ENCODE measurements around the gene DIPK1B. TPM values are rescaled to one million over a fixed set of nuclear protein-coding genes. Genes with fewer than 3 reads are reported as not detected.
"Not testable (repeated sequence)": the region's sequence is repeated elsewhere in the genome, so short reads cannot be mapped to it uniquely, and the experiment has no call there.

DIPK1B gene
- polyA plus RNA-seq, 3 donors: 6.0 to 12.8 (median 8.7) TPM

GRCh38 chr9:136693490-136694162, 18.7 kb upstream of the DIPK1B start:
- H3K27ac ChIP-seq (ENCODE audit: low read depth, low read length): no peak overlapping the region
- 38 to 74% (median 66%) methylated on average over 15 of the region's 15 CpGs for WGBS, 3 donors

GRCh38 chr9:136694163-136694871, 18.1 kb upstream of the DIPK1B start:
- WGBS, 3 donors: 31 to 39% (median 39%) methylated on average over 27 to 32 of the region's 32 CpGs
- no peak overlapping the region for H3K27ac ChIP-seq (ENCODE audit: low read depth, low read length)

- no peak overlapping the region for H3K27ac ChIP-seq (ENCODE audit: low read depth, low read length)
- WGBS, 3 donors: 63 to 89% (median 83%) methylated on average over 11 of the region's 11 CpGs
These were observed 17.5 kb upstream of the DIPK1B start for GRCh38 chr9:136694872-136695247.

GRCh38 chr9:136695435-136695895, 16.9 kb upstream of the DIPK1B start:
- WGBS, 3 donors: 27 to 84% (median 80%) methylated on average over 9 to 10 of the region's 10 CpGs

GRCh38 chr9:136695955-136696354, 16.4 kb upstream of the DIPK1B start:
- no peak overlapping the region for H3K27ac ChIP-seq (ENCODE audit: low read depth, low read length)
- 39 to 80% (median 77%) methylated on average over 23 of the region's 23 CpGs for WGBS, 3 donors

More at GRCh38 chr9:136695435-136695895, 16.9 kb upstream of the DIPK1B start:
- no peak overlapping the region for H3K27ac ChIP-seq (ENCODE audit: low read depth, low read length)

- 63 to 73% (median 71%) methylated on average over 9 of the region's 9 CpGs for WGBS, 3 donors
- no peak overlapping the region for H3K27ac ChIP-seq (ENCODE audit: low read depth, low read length)
These were observed 15.9 kb upstream of the DIPK1B start for GRCh38 chr9:136696502-136696901.

GRCh38 chr9:136697146-136697820, 15.1 kb upstream of the DIPK1B start:
- no peak overlapping the region for H3K27ac ChIP-seq (ENCODE audit: low read depth, low read length)
- 44 to 61% (median 51%) methylated on average over 23 of the region's 23 CpGs for WGBS, 3 donors

- 33 to 51% (median 48%) methylated on average over 20 of the region's 20 CpGs for WGBS, 3 donors
- no peak overlapping the region for H3K27ac ChIP-seq (ENCODE audit: low read depth, low read length)
These were observed 14.4 kb upstream of the DIPK1B start for GRCh38 chr9:136697821-136698526.

GRCh38 chr9:136698635-136699246, 13.6 kb upstream of the DIPK1B start:
- H3K27ac ChIP-seq (ENCODE audit: low read depth, low read length): no peak overlapping the region
- WGBS, 3 donors: 78 to 82% (median 79%) methylated on average over 10 of the region's 11 CpGs

GRCh38 chr9:136700304-136700703, 12.1 kb upstream of the DIPK1B start:
- 54 to 89% (median 64%) methylated on average over 13 of the region's 13 CpGs for WGBS, 3 donors

GRCh38 chr9:136700959-136701667, 11.3 kb upstream of the DIPK1B start:
- H3K27ac ChIP-seq (ENCODE audit: low read depth, low read length): no peak overlapping the region
- 15 to 62% (median 22%) methylated on average over 37 to 38 of the region's 38 CpGs for WGBS, 3 donors

More at GRCh38 chr9:136700304-136700703, 12.1 kb upstream of the DIPK1B start:
- H3K27ac ChIP-seq (ENCODE audit: low read depth, low read length): no peak overlapping the region

GRCh38 chr9:136701668-136702053, 10.7 kb upstream of the DIPK1B start:
- WGBS, 3 donors: 37 to 65% (median 37%) methylated on average over 10 of the region's 10 CpGs
- H3K27ac ChIP-seq (ENCODE audit: low read depth, low read length): no peak overlapping the region

- 68 to 81% (median 76%) methylated on average over 12 of the region's 12 CpGs for WGBS, 3 donors
- H3K27ac ChIP-seq (ENCODE audit: low read depth, low read length): no peak overlapping the region
These were observed 9.0 kb upstream of the DIPK1B start for GRCh38 chr9:136703276-136703860.

GRCh38 chr9:136704741-136705140, 7.6 kb upstream of the DIPK1B start:
- not testable (repeated sequence) for H3K27ac ChIP-seq (ENCODE audit: low read depth, low read length)
- 87 to 96% (median 92%) methylated on average over 8 of the region's 8 CpGs for WGBS, 3 donors

GRCh38 chr9:136705564-136705963, 6.8 kb upstream of the DIPK1B start:
- 40 to 86% (median 45%) methylated on average over 7 of the region's 7 CpGs for WGBS, 3 donors
- H3K27ac ChIP-seq (ENCODE audit: low read depth, low read length): no peak overlapping the region

- H3K27ac ChIP-seq (ENCODE audit: low read depth, low read length): no peak overlapping the region
- 91 to 98% (median 93%) methylated on average over 7 of the region's 7 CpGs for WGBS, 3 donors
These were observed 5.4 kb upstream of the DIPK1B start for GRCh38 chr9:136707011-136707410.

GRCh38 chr9:136707849-136708517, 4.4 kb upstream of the DIPK1B start:
- WGBS, 3 donors: 89 to 91% (median 90%) methylated on average over 22 of the region's 22 CpGs
- H3K27ac ChIP-seq (ENCODE audit: low read depth, low read length): no peak overlapping the region

Measured in adipose tissue (tissue), 3 donors.